ENCODE results near the gene HRH3.

GRCh38 chr20:62195075-62195405, 25.0 kb downstream of the HRH3 start:
- no peak for TF ChIP-seq TAF1 (IDR thresholded peaks at IDR 0.05; ENCODE audit: low read depth)
- no peak for TF ChIP-seq CTCF (IDR thresholded peaks at IDR 0.05; ENCODE audit: poor library complexity, severe bottlenecking)
- no peak for TF ChIP-seq EZH2 (IDR thresholded peaks at IDR 0.05; ENCODE audit: borderline replicate concordance, insufficient read depth, low read length, poor library complexity, severe bottlenecking)
- TF ChIP-seq POLR2AphosphoS5 (IDR thresholded peaks at IDR 0.05), result no peak
